GM18519 (cell line): Measurements from ENCODE around the gene AKNAD1.

Experiments
- ATAC-seq: cut with Tn5 transposase; IDR thresholded peaks from one replicate; pipeline ENCODE4 v1.9.1; 2021; ENCODE audit warnings: mild to moderate bottlenecking, moderate library complexity; ENCODE audit not compliant: unreplicated experiment, low FRiP score

AKNAD1 gene

GRCh38 chr1:108831225-108831624 lies 25.7 kb downstream of the AKNAD1 start:
- ATAC-seq = no peak

- ATAC-seq = no peak
Measured at GRCh38 chr1:108830119-108831008, 26.5 kb downstream of the AKNAD1 start.

DNA sequence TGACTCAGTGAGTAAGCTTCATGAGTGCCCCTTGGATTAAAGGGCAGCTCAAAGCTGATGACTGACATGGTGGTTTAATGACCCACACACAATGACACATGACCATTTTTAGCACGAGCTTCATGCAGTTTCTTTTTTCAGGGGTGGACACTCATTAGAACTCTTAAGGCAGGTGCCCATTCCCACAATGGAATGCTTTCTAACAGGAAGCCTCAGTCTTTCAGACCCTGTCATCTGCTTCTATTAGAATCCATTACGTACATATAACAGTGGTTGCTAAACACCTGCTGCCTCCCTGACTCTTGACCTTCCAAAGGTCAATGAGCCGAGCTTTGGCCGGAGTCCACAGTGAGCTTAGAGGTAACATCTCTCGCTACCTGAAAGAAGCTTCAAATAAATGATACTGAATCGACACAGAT lies 27.4 kb downstream of the AKNAD1 start:
- no peak for ATAC-seq

GRCh38 chr1:108828074-108828961 lies 28.6 kb downstream of the AKNAD1 start:
- ATAC-seq = no peak

DNA sequence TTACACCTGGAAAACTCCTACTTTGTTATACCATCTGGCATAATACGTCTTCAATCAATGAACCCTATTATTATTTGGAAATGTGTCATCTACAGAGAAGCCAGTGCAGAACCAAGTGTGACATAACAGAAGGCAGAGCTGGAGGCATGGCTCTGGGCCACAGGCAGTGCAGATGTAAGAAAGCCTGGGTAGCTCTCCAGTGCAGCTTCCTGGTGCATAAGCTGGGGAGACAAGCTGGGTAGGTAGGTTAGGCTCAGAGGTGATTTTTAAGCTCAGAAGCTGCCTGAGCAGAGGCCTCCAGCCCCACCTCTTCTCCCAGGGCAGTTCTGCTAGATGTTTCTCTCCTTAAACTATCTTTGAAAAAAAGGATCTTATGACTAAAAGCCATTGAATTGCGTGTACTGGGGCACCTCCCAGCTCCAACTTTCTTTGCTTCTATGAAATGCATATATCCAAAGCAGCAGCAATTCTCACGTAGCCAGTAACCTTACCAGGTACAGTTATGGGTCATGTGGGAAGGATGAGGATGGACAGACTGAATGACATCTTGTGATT lies 30.7 kb downstream of the AKNAD1 start:
- ATAC-seq = no peak

GRCh38 chr1:108824051-108824450 lies 32.8 kb downstream of the AKNAD1 start:
- ATAC-seq = no peak

DNA sequence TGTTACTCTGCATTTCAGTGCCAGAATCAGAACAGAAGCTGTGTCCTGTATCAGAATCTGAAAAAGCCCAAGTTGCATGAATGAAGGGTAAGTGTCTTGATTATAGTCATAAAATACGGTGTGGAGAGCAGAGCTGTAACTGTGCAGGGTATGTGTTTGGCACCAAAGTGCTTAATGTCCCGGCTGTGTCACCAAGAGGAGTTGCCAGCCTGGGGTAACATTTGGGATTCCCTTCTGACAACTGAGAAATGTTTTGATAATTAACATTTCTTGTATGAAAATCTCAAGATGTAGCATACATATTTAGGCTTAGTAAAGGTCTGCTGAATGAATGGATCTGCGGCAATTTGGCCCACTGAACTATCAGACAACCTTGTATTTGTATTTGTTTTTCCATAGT lies 33.3 kb downstream of the AKNAD1 start:
- ATAC-seq = no peak

DNA sequence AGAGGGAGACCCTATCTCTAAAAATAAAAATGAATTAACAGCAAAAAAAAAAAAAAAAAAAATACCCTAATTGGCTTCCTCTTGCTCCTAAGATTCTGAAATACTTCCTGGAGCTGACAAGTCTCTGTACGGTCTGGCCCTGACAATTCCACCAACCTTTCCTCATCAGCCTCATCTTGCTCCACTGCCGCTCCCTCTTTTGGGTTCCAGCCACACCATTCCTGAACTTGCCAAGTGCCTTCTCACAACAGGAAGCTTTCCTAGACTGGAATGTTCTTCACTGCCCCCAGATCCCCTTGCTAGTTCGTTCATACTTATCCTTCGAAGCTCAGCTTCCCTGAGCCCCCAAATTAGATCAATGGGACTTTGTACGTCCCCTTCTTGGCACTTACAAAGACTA lies 37.0 kb downstream of the AKNAD1 start:
- ATAC-seq = no peak

- ATAC-seq = no peak
Measured at GRCh38 chr1:108817811-108818210, 39.1 kb downstream of the AKNAD1 start.

DNA sequence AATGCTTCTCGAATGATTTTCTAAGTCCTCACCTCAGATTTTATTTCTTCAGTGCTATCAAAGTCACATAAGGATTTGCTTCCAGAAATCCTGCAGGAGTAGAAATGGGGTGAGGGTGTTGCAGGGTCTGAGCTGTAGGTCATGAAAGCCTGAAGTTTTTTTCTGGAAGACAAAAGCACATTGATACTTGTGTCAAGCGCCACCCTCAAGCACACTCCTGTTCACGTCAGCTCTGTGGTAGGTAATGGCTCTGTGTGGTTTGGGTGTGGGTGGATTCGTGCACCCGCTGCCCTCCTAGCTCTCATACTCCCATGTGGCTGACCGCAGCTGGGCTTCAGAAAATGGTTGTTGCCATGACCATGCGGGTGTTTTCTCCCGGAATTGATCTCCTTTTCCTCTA lies 39.9 kb downstream of the AKNAD1 start:
- no peak for ATAC-seq

DNA sequence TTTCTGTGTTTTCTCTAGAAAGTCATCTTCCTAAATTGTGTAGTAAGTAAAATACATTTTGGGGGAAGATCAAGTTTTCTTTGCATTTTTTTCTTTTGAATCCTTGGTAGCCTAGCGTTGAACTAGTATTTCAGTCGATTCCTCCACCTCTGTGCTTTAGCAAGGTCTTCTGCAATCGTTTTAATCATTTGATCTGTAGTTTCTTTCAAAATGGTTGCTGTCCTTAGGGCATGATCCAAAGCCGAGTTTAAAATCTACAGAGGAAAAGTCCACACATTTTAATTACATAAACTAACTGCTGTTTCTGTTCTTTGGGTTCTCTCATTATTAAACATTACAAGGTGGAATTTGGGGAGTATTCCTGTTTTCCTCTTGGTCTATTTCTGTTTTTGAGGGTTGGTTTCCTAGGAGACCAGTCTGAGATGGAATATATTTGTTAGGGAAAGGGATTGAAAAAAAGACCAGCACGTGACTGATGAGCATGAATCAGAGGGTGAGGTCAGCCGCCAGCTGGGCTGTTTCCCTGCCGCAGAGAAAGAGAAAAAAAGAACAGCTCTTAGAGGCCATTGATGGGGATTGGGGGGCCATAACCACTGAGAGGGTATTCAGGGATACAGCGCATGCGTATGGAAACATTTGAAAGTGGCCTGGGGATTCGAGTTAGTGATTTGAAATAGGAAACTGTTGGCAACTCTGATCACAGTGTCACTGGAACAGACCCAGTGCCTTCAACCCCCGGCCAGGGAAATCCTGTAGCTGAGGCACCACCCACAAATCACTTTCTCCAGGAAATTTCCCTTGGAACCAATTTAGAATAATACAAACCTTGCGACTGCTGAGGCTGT lies 40.6 kb downstream of the AKNAD1 start:
- no peak for ATAC-seq

DNA sequence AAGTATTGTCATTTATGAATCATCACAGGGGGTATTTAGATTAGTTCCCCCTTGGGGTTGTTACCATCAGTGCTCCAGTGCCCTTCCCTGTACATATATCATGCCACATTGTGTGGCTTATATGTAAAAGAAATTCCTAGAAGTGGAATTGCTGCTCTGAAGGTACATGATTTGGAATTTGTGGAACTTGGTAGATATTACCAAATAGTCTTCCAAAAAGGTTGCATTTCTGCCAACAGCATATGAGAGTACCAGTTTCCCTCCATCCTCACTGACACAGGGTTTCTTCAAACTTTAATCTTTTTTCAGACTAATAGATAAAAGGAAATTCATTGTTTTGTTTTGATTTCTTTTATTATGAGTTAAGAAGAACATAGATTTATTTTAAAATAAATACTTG lies 41.3 kb downstream of the AKNAD1 start:
- ATAC-seq = no peak

- ATAC-seq = no peak
Measured at GRCh38 chr1:108814343-108815125, 42.4 kb downstream of the AKNAD1 start.

- no peak for ATAC-seq
Measured at GRCh38 chr1:108813326-108813725, 43.6 kb downstream of the AKNAD1 start.

DNA sequence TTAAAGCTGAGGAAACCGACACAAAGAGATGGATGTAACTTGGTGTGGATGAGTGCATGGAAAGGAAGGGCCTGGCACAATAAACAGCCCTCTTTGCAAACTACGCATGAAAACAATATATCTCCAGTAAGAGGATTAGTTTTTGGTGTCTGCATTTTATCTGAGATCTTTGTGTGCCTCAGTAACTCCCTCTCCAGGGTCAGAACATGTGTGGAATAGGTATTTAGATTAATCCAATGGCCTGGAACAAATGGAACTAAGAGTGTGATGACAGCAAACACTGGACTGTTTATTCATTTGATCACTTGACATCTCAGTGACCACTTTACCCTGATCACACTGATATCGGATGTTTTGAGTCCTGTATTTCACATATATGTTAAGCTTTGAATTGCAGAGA lies 45.3 kb downstream of the AKNAD1 start:
- no peak for ATAC-seq

GRCh38 chr1:108808438-108808837 lies 48.5 kb downstream of the AKNAD1 start:
- ATAC-seq = no peak

DNA sequence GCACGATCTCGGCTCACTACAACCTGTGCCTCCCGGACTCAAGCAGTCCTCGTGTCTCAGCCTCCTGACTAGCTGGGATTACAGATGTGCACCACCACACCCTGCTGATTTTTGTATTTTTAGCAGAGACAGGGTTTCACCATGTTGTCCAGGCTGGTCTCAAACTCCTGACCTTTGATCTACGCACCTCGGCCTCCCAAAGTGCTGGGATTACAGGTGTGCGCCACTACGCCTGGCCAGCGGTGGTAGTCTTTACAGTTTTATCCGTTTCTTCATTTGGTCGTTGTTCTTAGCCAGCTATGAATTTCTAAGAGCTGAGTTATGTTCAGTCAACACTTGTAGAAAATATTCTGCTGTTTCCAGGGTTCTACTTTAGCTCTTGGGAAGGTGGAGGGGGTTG lies 53.3 kb downstream of the AKNAD1 start:
- ATAC-seq = no peak

DNA sequence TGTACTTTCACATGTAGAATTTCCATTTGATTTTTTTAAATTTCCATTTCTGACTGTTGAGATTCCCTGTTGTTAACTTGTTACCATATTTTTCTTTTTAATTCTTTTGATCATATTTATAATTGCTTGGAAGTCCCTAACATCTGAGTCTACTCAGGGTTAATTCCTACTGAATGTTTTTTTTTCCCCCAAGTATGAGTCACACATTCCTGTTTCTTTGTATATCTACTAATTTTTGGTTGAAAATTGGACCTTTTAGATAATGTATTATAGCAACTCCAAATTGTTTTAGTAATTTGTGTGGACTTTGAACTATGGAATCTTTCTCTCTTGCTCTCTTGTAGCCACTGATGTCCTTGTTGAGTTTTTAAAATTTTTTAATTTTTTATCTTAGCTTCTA lies 55.8 kb downstream of the AKNAD1 start:
- ATAC-seq = no peak

GRCh38 chr1:108799001-108799400 lies 57.9 kb downstream of the AKNAD1 start:
- no peak for ATAC-seq

GRCh38 chr1:108792420-108792819 lies 64.5 kb downstream of the AKNAD1 start:
- no peak for ATAC-seq
